Liver (tissue), 9 donors: ENCODE results near the gene STRA6. TPM values are rescaled to one million over a fixed set of nuclear protein-coding genes. Genes with fewer than 3 reads are reported as not detected.

Experiments
- DNase-seq: peaks from one replicate; pipeline ENCODE4 v3.0.0-alpha.2; 2017; ENCODE audit warnings: low spot score
- H3K27ac ChIP-seq, 2 donors: one replicate each; pipeline ENCODE4 v1.7.0; 2013; ENCODE audit warnings: inconsistent platforms in 2 of 2, low read length in 2 of 2, control low read depth in 1 of 2, low read depth in 1 of 2, mild to moderate bottlenecking in 1 of 2
- H3K27me3 ChIP-seq, 4 donors: one replicate each; pipeline versions ENCODE4 v1.6.1 to v1.7.0; 2013; ENCODE audit warnings: low read length in 3 of 4, inconsistent platforms in 1 of 4, mild to moderate bottlenecking in 1 of 4, moderate library complexity in 1 of 4; ENCODE audit not compliant: control insufficient read depth in 4 of 4, insufficient read depth in 4 of 4
- H3K36me3 ChIP-seq, 4 donors: one replicate each; pipeline versions ENCODE4 v1.6.1 to v1.7.0; 2013; ENCODE audit warnings: low read length in 3 of 4, mild to moderate bottlenecking in 3 of 4, low read depth in 1 of 4, moderate library complexity in 1 of 4; ENCODE audit not compliant: control insufficient read depth in 4 of 4, insufficient read depth in 3 of 4
- H3K4me1 ChIP-seq, 4 donors: one replicate each; pipeline versions ENCODE4 v1.6.1 to v1.7.0; 2013; ENCODE audit warnings: low read length in 3 of 4, mild to moderate bottlenecking in 3 of 4, moderate library complexity in 1 of 4; ENCODE audit not compliant: control insufficient read depth in 4 of 4, insufficient read depth in 4 of 4
- H3K4me3 ChIP-seq, 3 donors: one replicate each; pipeline versions ENCODE4 v1.6.1 to v1.7.0; 2013; ENCODE audit warnings: low read length in 3 of 3, control low read depth in 1 of 3, low read depth in 1 of 3, mild to moderate bottlenecking in 1 of 3
- H3K9ac ChIP-seq, 2 donors: one replicate each; pipeline ENCODE4 v1.7.0; 2013; ENCODE audit warnings: low read length in 2 of 2, mild to moderate bottlenecking in 2 of 2, moderate library complexity in 2 of 2, control low read depth in 1 of 2, low read depth in 1 of 2
- H3K9me3 ChIP-seq, 4 donors: one replicate each; pipeline versions ENCODE4 v1.6.1 to v1.7.0; 2013; ENCODE audit warnings: low read length in 3 of 4; ENCODE audit not compliant: control insufficient read depth in 4 of 4
- ATF3 ChIP-seq: IDR thresholded peaks from 2 replicates; pipeline ENCODE4 v1.6.1; 2016; ENCODE audit warnings: antibody characterized with exemption
- EGR1 ChIP-seq, 2 donors: IDR thresholded peaks; 2 replicates each; pipeline ENCODE4 v1.6.1; 2016 to 2018; ENCODE audit warnings: antibody characterized with exemption in 2 of 2, low read depth in 2 of 2
- FOXA1 ChIP-seq: IDR thresholded peaks from 2 replicates; pipeline ENCODE4 v1.6.1; 2016; ENCODE audit warnings: antibody characterized with exemption
- FOXA2 ChIP-seq: IDR thresholded peaks from 2 replicates; pipeline ENCODE4 v1.6.1; 2016; ENCODE audit warnings: antibody characterized with exemption
- HNF4A ChIP-seq, 2 donors: conservative IDR thresholded peaks; 2 replicates each; pipeline ENCODE4 v1.6.1; 2016; ENCODE audit warnings: antibody characterized with exemption in 2 of 2, mild to moderate bottlenecking in 2 of 2
- JUND ChIP-seq, 2 donors: IDR thresholded peaks; 2 replicates each; pipeline ENCODE4 v1.6.1; 2016; ENCODE audit warnings: antibody characterized with exemption in 2 of 2
- MAX ChIP-seq: IDR thresholded peaks from 2 replicates; pipeline ENCODE4 v1.6.1; 2016; ENCODE audit warnings: antibody characterized with exemption
- NR2F2 ChIP-seq: IDR thresholded peaks from 2 replicates; pipeline ENCODE4 v1.6.1; 2016; ENCODE audit warnings: antibody characterized with exemption
- RAD21 ChIP-seq, 2 donors: IDR thresholded peaks; 2 replicates each; pipeline ENCODE4 v1.6.1; 2016; ENCODE audit warnings: antibody characterized with exemption in 2 of 2, mild to moderate bottlenecking in 2 of 2
- REST ChIP-seq: IDR thresholded peaks from 2 replicates; pipeline ENCODE4 v1.6.1; 2016; ENCODE audit warnings: antibody characterized with exemption, mild to moderate bottlenecking
- RXRA ChIP-seq, 2 donors: IDR thresholded peaks; 2 replicates each; pipeline ENCODE4 v1.6.1; 2017 to 2018; ENCODE audit warnings: antibody characterized with exemption in 2 of 2, mild to moderate bottlenecking in 1 of 2
- SP1 ChIP-seq: IDR thresholded peaks from 2 replicates; pipeline ENCODE4 v1.6.1; 2018; ENCODE audit warnings: antibody characterized with exemption, mild to moderate bottlenecking
- TAF1 ChIP-seq: conservative IDR thresholded peaks from 2 replicates; pipeline ENCODE4 v1.6.1; 2016; ENCODE audit warnings: antibody characterized with exemption, mild to moderate bottlenecking
- YY1 ChIP-seq: IDR thresholded peaks from 2 replicates; pipeline ENCODE4 v1.6.1; 2016; ENCODE audit warnings: antibody characterized with exemption, mild to moderate bottlenecking
- WGBS: extraction: QIAGEN DNeasy Blood & Tissue Kit; methylation state at CpG from one replicate; pipeline ENCODE4 v1.1.7; 2013; 5-methylcytosine and 5-hydroxymethylcytosine counted together
- polyA plus RNA-seq, 2 donors: library from polyadenylated mRNA; stranded (reverse) in 1 of 2; unstranded in 1 of 2; fragments of 200-250 nt in 1 of 2; fragments of >200 nt in 1 of 2; fragmentation: Nextera tagmentation in 1 of 2; extraction: Ambion mirVana in 1 of 2; gene quantifications; one replicate each; pipeline versions ENCODE4 v1.2.1 to v1.2.3, GENCODE V29; 2013 to 2015
- total RNA-seq, 2 donors: library from RNA; depleted of rRNA; stranded (reverse); fragments of >200 nt; gene quantifications; one replicate each; pipeline ENCODE4 v1.2.3, GENCODE V29; 2014
- TF ChIP-seq, protein P1 (sequence below): IDR thresholded peaks from 2 replicates; pipeline ENCODE4 v1.6.1; 2016; ENCODE audit warnings: antibody characterized with exemption
- TF ChIP-seq, protein P2 (sequence below): fragments of 150-350 bp; IDR thresholded peaks from 2 replicates; pipeline ENCODE4 v1.5.1; 2017; ENCODE audit warnings: improper control_type of control experiment, low read depth, low read length; ENCODE audit not compliant: missing input control
- donor health status: healthy.
- donor health status: healthy.
- donor health status: healthy.
- donor health status: healthy.
- donor health status: healthy.

Gene STRA6
- total and polyA plus RNA-seq, 4 donors, result 3.1 TPM; not detected in 3

- no peak for TF ChIP-seq EGR1 (IDR thresholded peaks at IDR 0.05; ENCODE audit: low read depth in 2 of 2)
- peak overlapping the region; percentile 18 to 42 for H3K27ac ChIP-seq
- WGBS, result 78% methylated on average over 20 of the region's 20 CpGs
- peaks cover 0 to 3% (median 0%) of the 10 kb centered on the region in 4 donors for H3K4me1 ChIP-seq
- H3K9ac ChIP-seq, result no peak overlapping the region
- no peak for DNase-seq
- no peak overlapping the region for H3K4me3 ChIP-seq
- H3K9me3 ChIP-seq, result no peaks in the 10 kb centered on the region
- no peaks in the 10 kb centered on the region for H3K27me3 ChIP-seq
- no peaks in the 10 kb centered on the region for H3K36me3 ChIP-seq
These were observed 28.2 kb downstream of the STRA6 start for GRCh38 chr15:74174219-74174957.

- Histone ChIP-seq H3K36me3 (no peaks in the 10 kb centered on the region), H3K27ac (peak within 1 kb of the TSS; percentile 42 to 46), H3K27me3 (no peaks in the 10 kb centered on the region), H3K9me3 (no peaks in the 10 kb centered on the region), H3K4me1 (peaks cover 0 to 3% (median 0%) of the 10 kb centered on the region in 4 donors), H3K4me3 (no peak within 1 kb of the TSS), H3K9ac (no peak within 1 kb of the TSS)
- 62% methylated on average over 20 of the region's 20 CpGs for WGBS
- TF ChIP-seq EGR1 (IDR thresholded peaks at IDR 0.05; ENCODE audit: low read depth in 2 of 2) (no peak), HNF4A (conservative IDR thresholded peaks at IDR 0.05) (no peak), TAF1 (no peak), RXRA (IDR thresholded peaks at IDR 0.05) (no peak), MAX (no peak), REST (no peak), ATF3 (no peak), RAD21 (IDR thresholded peaks at IDR 0.05) (no peak), FOXA2 (no peak), SP1 (no peak), JUND (IDR thresholded peaks at IDR 0.05) (no peak), FOXA1 (no peak), YY1 (no peak), NR2F2 (no peak)
- TF ChIP-seq, protein P1, sequence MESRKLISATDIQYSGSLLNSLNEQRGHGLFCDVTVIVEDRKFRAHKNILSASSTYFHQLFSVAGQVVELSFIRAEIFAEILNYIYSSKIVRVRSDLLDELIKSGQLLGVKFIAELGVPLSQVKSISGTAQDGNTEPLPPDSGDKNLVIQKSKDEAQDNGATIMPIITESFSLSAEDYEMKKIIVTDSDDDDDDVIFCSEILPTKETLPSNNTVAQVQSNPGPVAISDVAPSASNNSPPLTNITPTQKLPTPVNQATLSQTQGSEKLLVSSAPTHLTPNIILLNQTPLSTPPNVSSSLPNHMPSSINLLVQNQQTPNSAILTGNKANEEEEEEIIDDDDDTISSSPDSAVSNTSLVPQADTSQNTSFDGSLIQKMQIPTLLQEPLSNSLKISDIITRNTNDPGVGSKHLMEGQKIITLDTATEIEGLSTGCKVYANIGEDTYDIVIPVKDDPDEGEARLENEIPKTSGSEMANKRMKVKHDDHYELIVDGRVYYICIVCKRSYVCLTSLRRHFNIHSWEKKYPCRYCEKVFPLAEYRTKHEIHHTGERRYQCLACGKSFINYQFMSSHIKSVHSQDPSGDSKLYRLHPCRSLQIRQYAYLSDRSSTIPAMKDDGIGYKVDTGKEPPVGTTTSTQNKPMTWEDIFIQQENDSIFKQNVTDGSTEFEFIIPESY, result no peak
- TF ChIP-seq, protein P2, sequence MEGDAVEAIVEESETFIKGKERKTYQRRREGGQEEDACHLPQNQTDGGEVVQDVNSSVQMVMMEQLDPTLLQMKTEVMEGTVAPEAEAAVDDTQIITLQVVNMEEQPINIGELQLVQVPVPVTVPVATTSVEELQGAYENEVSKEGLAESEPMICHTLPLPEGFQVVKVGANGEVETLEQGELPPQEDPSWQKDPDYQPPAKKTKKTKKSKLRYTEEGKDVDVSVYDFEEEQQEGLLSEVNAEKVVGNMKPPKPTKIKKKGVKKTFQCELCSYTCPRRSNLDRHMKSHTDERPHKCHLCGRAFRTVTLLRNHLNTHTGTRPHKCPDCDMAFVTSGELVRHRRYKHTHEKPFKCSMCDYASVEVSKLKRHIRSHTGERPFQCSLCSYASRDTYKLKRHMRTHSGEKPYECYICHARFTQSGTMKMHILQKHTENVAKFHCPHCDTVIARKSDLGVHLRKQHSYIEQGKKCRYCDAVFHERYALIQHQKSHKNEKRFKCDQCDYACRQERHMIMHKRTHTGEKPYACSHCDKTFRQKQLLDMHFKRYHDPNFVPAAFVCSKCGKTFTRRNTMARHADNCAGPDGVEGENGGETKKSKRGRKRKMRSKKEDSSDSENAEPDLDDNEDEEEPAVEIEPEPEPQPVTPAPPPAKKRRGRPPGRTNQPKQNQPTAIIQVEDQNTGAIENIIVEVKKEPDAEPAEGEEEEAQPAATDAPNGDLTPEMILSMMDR, result no peak
- peak; percentile 14 for DNase-seq
These were observed 29.0 kb downstream of the STRA6 start, which contains the start of gene ISLR for GRCh38 chr15:74173380-74174218. Gene ISLR, plus strand, starts transcription at chr15:74173710. Its CDS starts 1,149 bp downstream, at chr15:74174859.
